Esophagus (tissue), 2 donors: ENCODE measurements around the gene PBX3. TPM values are rescaled to one million over a fixed set of nuclear protein-coding genes. Genes with fewer than 3 reads are reported as not detected.

Experiments
- H3K27ac ChIP-seq, 2 donors: one replicate each; pipeline ENCODE4 v1.5.1; 2013; ENCODE audit warnings: low read depth in 2 of 2, mild to moderate bottlenecking in 2 of 2, inconsistent platforms in 1 of 2, low read length in 1 of 2, moderate library complexity in 1 of 2
- H3K27me3 ChIP-seq, 2 donors: one replicate each; pipeline ENCODE4 v1.6.1; 2013; ENCODE audit warnings: low read length in 2 of 2, control low read depth in 1 of 2, mild to moderate bottlenecking in 1 of 2; ENCODE audit not compliant: insufficient read depth in 2 of 2, control insufficient read depth in 1 of 2
- H3K36me3 ChIP-seq, 2 donors: one replicate each; pipeline ENCODE4 v1.6.1; 2013; ENCODE audit warnings: low read length in 1 of 2; ENCODE audit not compliant: control insufficient read depth in 2 of 2, insufficient read depth in 2 of 2
- H3K4me1 ChIP-seq, 2 donors: one replicate each; pipeline ENCODE4 v1.6.1; 2013; ENCODE audit warnings: low read length in 1 of 2; ENCODE audit not compliant: control insufficient read depth in 2 of 2, insufficient read depth in 2 of 2
- H3K4me3 ChIP-seq, 2 donors: one replicate each; pipeline ENCODE4 v1.5.1; 2013; ENCODE audit warnings: low read length in 2 of 2, mild to moderate bottlenecking in 2 of 2, low read depth in 1 of 2, moderate library complexity in 1 of 2
- H3K9me3 ChIP-seq, 2 donors: one replicate each; pipeline ENCODE4 v1.6.1; 2013; ENCODE audit warnings: mild to moderate bottlenecking in 2 of 2, low read depth in 1 of 2, low read length in 1 of 2, moderate library complexity in 1 of 2; ENCODE audit not compliant: control insufficient read depth in 2 of 2, insufficient read depth in 1 of 2
- WGBS, 2 donors: extraction: QIAGEN DNeasy Blood & Tissue Kit; methylation state at CpG; one replicate each; pipeline ENCODE4 v1.1.7; 2013; 5-methylcytosine and 5-hydroxymethylcytosine counted together
- polyA plus RNA-seq, 2 donors: library from polyadenylated mRNA; stranded (reverse); fragments of 200-250 nt; gene quantifications; one replicate each; pipeline ENCODE4 v1.2.3, GENCODE V29; 2013
- donor health status: healthy with polysubstance abuse.
- donor health status: Bipolar disorder and iron deficiency.

Gene PBX3
- polyA plus RNA-seq, 2 donors, result 3.5 to 6.9 TPM

GRCh38 chr9:125902831-125903512 is 155.8 kb downstream of the PBX3 start:
- Histone ChIP-seq H3K27ac (no peak overlapping the region), H3K9me3 (no peaks in the 10 kb centered on the region), H3K36me3 (no peaks in the 10 kb centered on the region), H3K4me1 (no peaks in the 10 kb centered on the region), H3K27me3 (no peaks in the 10 kb centered on the region), H3K4me3 (no peak overlapping the region)
- 93 to 95% methylated on average over 2 of the region's 2 CpGs for WGBS, 2 donors

- Histone ChIP-seq H3K4me1 (no peaks in the 10 kb centered on the region), H3K27me3 (no peaks in the 10 kb centered on the region), H3K36me3 (no peaks in the 10 kb centered on the region), H3K4me3 (no peak overlapping the region), H3K9me3 (no peaks in the 10 kb centered on the region), H3K27ac (no peak overlapping the region)
- WGBS, 2 donors, result 68 to 74% methylated on average over 5 of the region's 5 CpGs
These were observed 157.1 kb downstream of the PBX3 start for GRCh38 chr9:125904155-125904851.

DNA sequence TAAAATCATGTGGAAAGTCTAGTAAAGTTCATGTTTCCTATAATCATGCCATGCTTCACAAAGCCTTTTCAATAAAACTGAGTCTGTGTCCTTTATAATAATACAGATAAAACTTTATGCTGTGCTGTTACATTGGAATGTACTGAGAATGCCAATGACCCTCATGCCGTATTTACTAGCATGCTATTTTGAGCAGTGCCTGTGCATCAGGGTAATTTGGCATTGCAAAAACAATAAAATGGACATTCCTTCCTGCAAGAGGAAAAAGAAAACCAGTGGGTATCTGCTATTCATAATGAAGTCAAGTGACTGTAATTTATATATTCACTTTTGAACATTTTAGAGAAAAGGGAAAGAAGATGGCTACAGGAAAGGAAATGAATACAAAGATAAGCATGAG is 159.0 kb downstream of the PBX3 start:
- Histone ChIP-seq H3K4me1 (no peaks in the 10 kb centered on the region), H3K9me3 (no peaks in the 10 kb centered on the region), H3K27me3 (no peaks in the 10 kb centered on the region), H3K27ac (no peak overlapping the region), H3K4me3 (no peak overlapping the region), H3K36me3 (no peaks in the 10 kb centered on the region)
- WGBS, 2 donors, result 70 to 78% methylated on average over 1 of the region's 1 CpG

DNA sequence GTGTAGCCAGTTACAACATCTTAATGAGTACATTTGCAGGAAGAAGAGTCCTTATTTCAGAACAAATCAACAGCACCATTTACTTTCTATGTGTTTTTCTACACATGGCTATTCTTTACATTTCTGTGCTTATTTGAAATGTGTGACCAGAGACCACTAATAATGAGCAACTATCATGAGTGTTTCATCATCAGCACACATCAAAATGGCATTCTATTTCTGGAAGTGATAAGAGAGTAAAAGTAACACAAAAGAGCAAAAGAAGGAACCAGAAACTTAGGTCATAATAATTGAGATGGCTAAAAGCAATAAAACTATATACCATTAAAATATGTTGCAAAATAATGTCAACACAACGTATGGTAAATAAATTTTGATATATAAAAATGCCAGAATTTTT is 159.7 kb downstream of the PBX3 start:
- 88 to 91% methylated on average over 1 of the region's 1 CpG for WGBS, 2 donors
- Histone ChIP-seq H3K27ac (no peak overlapping the region), H3K4me1 (no peaks in the 10 kb centered on the region), H3K9me3 (no peaks in the 10 kb centered on the region), H3K27me3 (no peaks in the 10 kb centered on the region), H3K4me3 (no peak overlapping the region), H3K36me3 (no peaks in the 10 kb centered on the region)

- no peaks in the 10 kb centered on the region for H3K27me3 ChIP-seq
- no peaks in the 10 kb centered on the region for H3K36me3 ChIP-seq
- no peaks in the 10 kb centered on the region for H3K9me3 ChIP-seq
- no peaks in the 10 kb centered on the region for H3K4me1 ChIP-seq
- WGBS, 2 donors, result 92 to 93% methylated on average over 4 of the region's 4 CpGs
- no peak overlapping the region for H3K27ac ChIP-seq
- H3K4me3 ChIP-seq, result no peak overlapping the region
These were observed 161.0 kb downstream of the PBX3 start for GRCh38 chr9:125908136-125908535.

- Histone ChIP-seq H3K27me3 (no peaks in the 10 kb centered on the region), H3K4me1 (no peaks in the 10 kb centered on the region), H3K4me3 (no peak overlapping the region), H3K36me3 (no peaks in the 10 kb centered on the region), H3K27ac (no peak overlapping the region), H3K9me3 (no peaks in the 10 kb centered on the region)
- 93 to 96% methylated on average over 2 of the region's 2 CpGs for WGBS, 2 donors
These were observed 161.8 kb downstream of the PBX3 start for GRCh38 chr9:125908966-125909365.

- 82 to 87% methylated on average over 4 of the region's 4 CpGs for WGBS, 2 donors
- Histone ChIP-seq H3K9me3 (no peaks in the 10 kb centered on the region), H3K4me3 (no peak overlapping the region), H3K27me3 (no peaks in the 10 kb centered on the region), H3K36me3 (no peaks in the 10 kb centered on the region), H3K4me1 (no peaks in the 10 kb centered on the region), H3K27ac (no peak overlapping the region)
These were observed 162.3 kb downstream of the PBX3 start for GRCh38 chr9:125909459-125909858.

DNA sequence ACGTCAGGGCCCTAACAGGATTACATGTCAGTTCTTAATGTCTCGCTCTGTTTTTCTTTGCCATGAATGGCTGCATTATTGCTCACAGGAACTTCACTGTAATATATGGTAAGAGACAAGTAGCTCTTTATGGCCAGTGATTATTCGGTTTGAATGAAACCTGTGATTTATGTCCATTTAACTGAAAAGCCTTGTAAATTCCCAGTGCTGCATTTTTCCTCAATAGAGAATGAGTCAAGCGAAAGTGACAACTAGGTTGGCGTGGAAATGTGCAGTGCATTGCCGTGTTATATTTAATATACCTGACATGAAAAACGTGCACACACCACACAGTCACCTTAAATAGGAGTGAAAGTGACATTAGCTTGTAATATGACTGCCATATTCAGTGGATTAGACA is 163.1 kb downstream of the PBX3 start:
- no peak overlapping the region for H3K27ac ChIP-seq
- H3K9me3 ChIP-seq, result no peaks in the 10 kb centered on the region
- 92 to 93% methylated on average over 7 of the region's 7 CpGs for WGBS, 2 donors
- H3K27me3 ChIP-seq, result no peaks in the 10 kb centered on the region
- no peaks in the 10 kb centered on the region for H3K4me1 ChIP-seq
- no peak overlapping the region for H3K4me3 ChIP-seq
- H3K36me3 ChIP-seq, result no peaks in the 10 kb centered on the region

DNA sequence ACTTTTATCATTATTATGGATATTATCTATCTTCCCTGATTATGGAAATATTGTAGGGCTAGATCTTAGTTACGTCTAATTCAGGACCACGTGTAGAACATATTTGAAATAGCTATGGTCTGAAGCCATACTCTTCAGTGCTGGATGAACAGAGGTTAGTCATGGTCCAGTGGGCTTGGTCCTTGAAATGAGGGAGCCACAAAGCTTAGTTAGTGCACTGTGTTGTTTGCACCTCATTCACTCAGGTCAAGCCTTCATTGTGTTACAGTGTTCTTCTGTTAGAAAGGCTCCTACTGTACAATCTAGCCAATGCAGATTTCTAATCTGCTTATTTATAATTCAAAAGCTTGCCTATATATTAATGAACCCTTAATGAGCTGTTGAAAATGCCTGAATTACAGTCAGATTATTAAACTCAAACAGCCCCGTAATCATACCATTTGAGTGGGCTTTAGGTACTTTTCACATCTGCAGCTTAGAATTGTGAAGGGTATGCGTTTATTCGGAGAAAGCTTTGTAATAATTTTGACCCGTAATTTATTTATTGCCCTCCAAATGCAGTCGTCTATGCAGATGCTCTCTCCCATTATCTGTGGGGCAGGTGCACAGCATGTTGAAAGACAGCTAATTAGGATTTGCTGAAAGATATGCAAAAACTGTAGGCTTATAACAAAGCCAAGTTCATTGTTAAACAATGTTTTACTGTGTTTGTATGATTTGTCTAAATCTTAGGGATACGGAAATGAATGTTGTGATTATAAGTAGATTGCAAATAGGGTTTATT is 164.9 kb downstream of the PBX3 start:
- Histone ChIP-seq H3K27me3 (no peaks in the 10 kb centered on the region), H3K4me3 (no peak overlapping the region), H3K36me3 (no peaks in the 10 kb centered on the region), H3K4me1 (no peaks in the 10 kb centered on the region), H3K9me3 (no peaks in the 10 kb centered on the region), H3K27ac (no peak overlapping the region)
- WGBS, 2 donors, result 87 to 88% methylated on average over 8 of the region's 8 CpGs
